AG04450 (cell line): Measurements from ENCODE around the gene MYL12A. TPM values are rescaled to one million over a fixed set of nuclear protein-coding genes. Genes with fewer than 3 reads are reported as not detected.
"Not testable (repeated sequence)": the region's sequence is repeated elsewhere in the genome, so short reads cannot be mapped to it uniquely, and the experiment has no call there.

Experiments used
- CTCF ChIA-PET: fragments of 300-600, 350-600 bp; formaldehyde crosslinking; extraction: SDS; loops from one replicate; lab custom pipeline; 2022; ENCODE audit warnings: antibody characterized with exemption, inconsistent platforms; lab: Charles Lee
- POLR2A ChIA-PET: fragments of 350-600 bp; formaldehyde crosslinking; extraction: SDS; loops from one replicate; lab custom pipeline; 2021; ENCODE audit warnings: antibody characterized with exemption, inconsistent platforms; lab: Yijun Ruan, JAX
- DNase-seq: peaks from one replicate; pipeline ENCODE4 v3.0.0-alpha.2; 2011; ENCODE audit warnings: low read depth, low spot score
- H3K27ac ChIP-seq: one replicate; pipeline ENCODE4 v1.5.1; 2012; ENCODE audit warnings: low read depth, low read length, control low read depth
- H3K27me3 ChIP-seq: one replicate; pipeline ENCODE4 v1.6.0; 2012; ENCODE audit warnings: low read length; ENCODE audit not compliant: control insufficient read depth, insufficient read depth
- H3K4me3 ChIP-seq: 2 replicates; pipeline ENCODE4 v1.5.1; 2011; ENCODE audit warnings: mild to moderate bottlenecking, low read depth, low read length, control low read depth
- H3K9me3 ChIP-seq: 2 replicates; pipeline ENCODE4 v1.5.1; 2012; ENCODE audit warnings: low read length; ENCODE audit not compliant: control insufficient read depth, insufficient read depth
- CTCF ChIP-seq: IDR thresholded peaks from 2 replicates; pipeline ENCODE4 v1.5.1; 2011; ENCODE audit warnings: low read depth, low read length, control low read depth, inconsistent platforms
- polyA minus RNA-seq: library from RNA; depleted of rRNA, polyadenylated mRNA; stranded (reverse); fragments of >200 nt; gene quantifications from 2 replicates; pipeline ENCODE4 v1.2.3, GENCODE V29; 2011; rRNA and poly(A)+ RNA removed
- polyA plus RNA-seq: library from polyadenylated mRNA; depleted of rRNA; stranded (reverse); fragments of >200 nt; gene quantifications from 2 replicates; pipeline ENCODE4 v1.2.3, GENCODE V29; 2011; rRNA removed

Gene MYL12A
- polyA plus RNA-seq (645 and 751 TPM in 2 replicates), polyA minus RNA-seq (284 and 330 TPM in 2 replicates)

- Histone ChIP-seq H3K27ac (peak within 1 kb of the TSS; percentile 96), H3K9me3 (peaks cover 8% of the 10 kb centered on the region), H3K4me3 (peak within 1 kb of the TSS; percentile 97), H3K27me3 (no peaks in the 10 kb centered on the region)
- POLR2A ChIA-PET = interaction anchor here (0.7 to 3.3 kb wide), 7 partner anchors 9 to 590 kb away, joined by 3 to 14 read pairs (median 4); partner anchors contain the start of gene MYL12B
- peak; percentile 96 for DNase-seq
- CTCF ChIA-PET = interaction anchor here (1.4 to 4.8 kb wide), 3 partner anchors 96 to 316 kb away, joined by 5 to 52 read pairs (median 10); no protein-coding TSS in a partner anchor
- TF ChIP-seq CTCF = no peak
Measured at GRCh38 chr18:3247240-3248061, at the start of gene MYL12A. TSS of gene MYL12A (plus strand) at chr18:3247801. CDS start at chr18:3253248, 5,447 bp downstream.

- DNase-seq, H3K27me3 ChIP-seq, H3K9me3 ChIP-seq, CTCF ChIA-PET, H3K27ac ChIP-seq, H3K4me3 ChIP-seq, POLR2A ChIA-PET: not testable (repeated sequence)
Measured at GRCh38 chr18:3198260-3198860, 49.2 kb upstream of the MYL12A start.

GRCh38 chr18:3199942-3200645 lies 47.5 kb upstream of the MYL12A start:
- H3K27ac ChIP-seq = no peak overlapping the region
- DNase-seq = no peak
- ChIA-PET CTCF (no interaction called here), POLR2A (interaction anchor here (0.5 to 0.7 kb wide), 2 partner anchors 20 to 219 kb away, joined by 3 to 4 read pairs; no protein-coding TSS in a partner anchor)
- no peak overlapping the region for H3K4me3 ChIP-seq
- no peaks in the 10 kb centered on the region for H3K27me3 ChIP-seq
- no peak for TF ChIP-seq CTCF
- H3K9me3 ChIP-seq = no peaks in the 10 kb centered on the region

- Histone ChIP-seq H3K9me3 (no peaks in the 10 kb centered on the region), H3K4me3 (no peak overlapping the region), H3K27ac (no peak overlapping the region), H3K27me3 (no peaks in the 10 kb centered on the region)
- no peak for DNase-seq
- CTCF ChIA-PET = no interaction called here
- POLR2A ChIA-PET = no interaction called here
- TF ChIP-seq CTCF = no peak
Measured at GRCh38 chr18:3205239-3205638, 42.4 kb upstream of the MYL12A start.

DNA sequence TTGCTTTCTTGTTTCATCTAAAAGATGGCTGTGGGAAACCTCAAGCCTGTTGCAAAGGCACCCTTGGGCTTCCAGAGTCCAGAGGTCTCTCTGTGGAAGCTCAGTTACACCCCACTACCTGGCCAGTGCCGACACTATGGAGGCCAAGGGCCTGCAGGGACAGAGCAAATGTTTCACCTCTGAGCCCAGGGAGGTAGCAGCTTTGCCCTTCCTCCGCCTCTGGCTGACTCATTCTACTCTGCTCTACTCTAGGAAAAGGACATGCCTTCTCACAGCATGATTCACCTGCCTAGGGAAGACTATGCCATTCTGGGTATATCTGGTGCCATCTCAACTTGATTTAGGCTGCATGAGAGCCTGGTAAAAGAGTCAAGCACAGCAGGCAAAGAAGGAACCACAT lies 40.0 kb upstream of the MYL12A start:
- ChIA-PET POLR2A (no interaction called here), CTCF (no interaction called here)
- Histone ChIP-seq H3K9me3 (no peaks in the 10 kb centered on the region), H3K4me3 (no peak overlapping the region), H3K27ac (no peak overlapping the region), H3K27me3 (no peaks in the 10 kb centered on the region)
- no peak for DNase-seq
- TF ChIP-seq CTCF = no peak
